DND-41 (cell line): ENCODE measurements around the gene LGR6.
"Not testable (repeated sequence)": the region's sequence is repeated elsewhere in the genome, so short reads cannot be mapped to it uniquely, and the experiment has no call there.

Experiments used
- CTCF ChIP-seq: IDR thresholded peaks from 2 replicates; pipeline ENCODE4 v1.5.1; 2012; ENCODE audit warnings: borderline replicate concordance, low read length, moderate library complexity, mild to moderate bottlenecking; ENCODE audit not compliant: poor library complexity, severe bottlenecking; ENCODE audit errors: extremely low read depth
- EZH2 ChIP-seq: IDR thresholded peaks from 3 replicates; pipeline ENCODE4 v1.6.1; 2012; ENCODE audit warnings: borderline replicate concordance, low read depth, mild to moderate bottlenecking, moderate library complexity, low read length, inconsistent platforms; ENCODE audit not compliant: severe bottlenecking

- TF ChIP-seq CTCF, EZH2: not testable (repeated sequence)
Measured at GRCh38 chr1:202191391-202191790, 2.2 kb upstream of the LGR6 start.
